ENCODE data around the gene ANGPTL8.

ANGPTL8 gene

GRCh38 chr19:11260996-11261395 is 21.6 kb downstream of the ANGPTL8 start:
- no peak for DNase-seq

- DNase-seq, result peak in 2 of 56 donors; percentile 3 to 17
Measured at GRCh38 chr19:11261431-11261970, 22.1 kb downstream of the ANGPTL8 start.

GRCh38 chr19:11261971-11262839 is 22.8 kb downstream of the ANGPTL8 start, which contains the start of gene DOCK6:
DOCK6 (minus strand) TSS chr19:11262524; CDS start chr19:11262440, 84 bp downstream.
- DNase-seq, result peak in 5 of 56 donors; percentile 5 to 24 (median 12)

GRCh38 chr19:11263726-11264125 is 24.3 kb downstream of the ANGPTL8 start:
- DNase-seq, result no peak

GRCh38 chr19:11264452-11265176 is 25.2 kb downstream of the ANGPTL8 start:
- DNase-seq, result no peak

GRCh38 chr19:11265177-11265784 is 25.9 kb downstream of the ANGPTL8 start:
- DNase-seq, result no peak

- no peak for DNase-seq
Measured at GRCh38 chr19:11265785-11266236, 26.4 kb downstream of the ANGPTL8 start.

GRCh38 chr19:11267316-11268085 is 28.1 kb downstream of the ANGPTL8 start:
- DNase-seq, result no peak

GRCh38 chr19:11268783-11269267 is 29.4 kb downstream of the ANGPTL8 start:
- peak in 6 of 56 donors; percentile 1 to 38 (median 17) for DNase-seq

- DNase-seq, result peak in 3 of 56 donors; percentile 2 to 11 (median 7)
Measured at GRCh38 chr19:11269408-11269807, 30.0 kb downstream of the ANGPTL8 start.

GRCh38 chr19:11273296-11273695 is 33.9 kb downstream of the ANGPTL8 start:
- no peak for DNase-seq

- DNase-seq, result no peak
Measured at GRCh38 chr19:11273989-11274388, 34.6 kb downstream of the ANGPTL8 start.

GRCh38 chr19:11274533-11275086 is 35.2 kb downstream of the ANGPTL8 start:
- no peak for DNase-seq

- DNase-seq, result no peak
Measured at GRCh38 chr19:11278670-11279069, 39.3 kb downstream of the ANGPTL8 start.

- no peak for DNase-seq
Measured at GRCh38 chr19:11279505-11280236, 40.3 kb downstream of the ANGPTL8 start.

- no peak for DNase-seq
Measured at GRCh38 chr19:11281356-11282049, 42.1 kb downstream of the ANGPTL8 start.

GRCh38 chr19:11284515-11284914 is 45.1 kb downstream of the ANGPTL8 start:
- no peak for DNase-seq

- peak in 5 of 56 donors; percentile 9 to 32 (median 9) for DNase-seq
Measured at GRCh38 chr19:11286312-11286974, 47.0 kb downstream of the ANGPTL8 start.
